GM20431 (cell line): ENCODE measurements around the gene ACTR5.

Experiments used
- in situ Hi-C: fragments of 300-500 bp; cut with MseI, MboI; formaldehyde crosslinking; loops from one replicate; pipeline ENCODE4 v1.15.0; 2020; ENCODE audit warnings: low sequenced_read_pairs; ENCODE audit not compliant: unreplicated experiment

ACTR5 gene

GRCh38 chr20:38728191-38728781 lies 20.0 kb upstream of the ACTR5 start:
- in situ Hi-C loops: no loop called here

DNA sequence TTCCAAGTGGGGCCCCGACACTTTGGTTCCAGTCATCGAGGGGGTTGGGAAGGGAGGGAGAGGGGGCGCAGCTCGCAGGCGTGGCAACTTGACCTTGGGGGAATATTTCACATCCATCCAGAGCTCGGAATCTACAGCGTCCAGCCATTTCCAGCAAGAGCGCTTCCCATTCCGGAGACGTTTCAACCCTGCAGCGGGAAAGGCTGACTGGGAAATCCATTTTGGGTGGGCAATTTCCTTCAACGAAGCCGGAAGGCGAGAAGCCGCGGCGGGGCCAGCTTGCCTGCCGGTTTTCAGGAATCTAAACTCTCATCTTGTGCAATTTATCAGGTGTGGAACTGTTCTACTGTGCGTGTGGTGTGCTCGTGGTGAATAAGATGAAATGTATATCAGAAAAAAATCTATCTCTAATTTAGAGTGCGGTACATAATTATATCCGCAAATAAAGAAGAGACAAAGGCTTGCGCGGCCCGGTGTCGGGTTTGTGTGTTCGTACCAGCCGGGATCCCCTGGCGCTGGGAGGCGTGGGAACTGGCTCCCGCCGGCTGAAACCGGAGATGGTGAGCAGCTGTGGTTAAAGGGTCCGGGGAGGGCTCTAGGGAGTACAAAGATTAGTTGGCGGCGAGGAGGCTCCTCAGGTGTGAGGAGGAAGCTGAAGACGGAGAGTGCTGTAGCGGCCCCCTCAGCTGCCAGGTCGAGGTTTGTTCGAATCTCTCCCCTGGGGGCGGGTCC lies 19.2 kb upstream of the ACTR5 start:
- in situ Hi-C loops: no loop called here

DNA sequence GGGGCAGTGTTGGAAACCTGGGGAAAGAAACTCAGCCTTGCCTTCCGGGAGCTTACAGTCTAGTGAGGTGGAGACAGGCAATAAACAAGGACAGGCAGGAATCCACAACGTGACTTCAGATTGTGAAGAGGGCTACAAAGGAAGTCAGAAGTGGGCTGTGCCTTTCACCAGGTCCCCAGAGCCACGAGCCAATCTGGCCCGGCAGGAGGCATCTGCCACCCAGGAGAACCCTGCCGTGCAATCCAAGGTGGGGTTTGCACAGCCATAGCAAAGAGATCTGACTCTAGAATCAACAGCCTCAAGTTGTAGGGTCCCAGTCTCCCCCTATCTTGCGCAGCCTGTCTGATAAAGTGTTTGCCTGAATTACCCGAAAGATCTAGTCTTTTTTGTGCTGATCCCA lies 18.5 kb upstream of the ACTR5 start:
- in situ Hi-C loops: no loop called here

DNA sequence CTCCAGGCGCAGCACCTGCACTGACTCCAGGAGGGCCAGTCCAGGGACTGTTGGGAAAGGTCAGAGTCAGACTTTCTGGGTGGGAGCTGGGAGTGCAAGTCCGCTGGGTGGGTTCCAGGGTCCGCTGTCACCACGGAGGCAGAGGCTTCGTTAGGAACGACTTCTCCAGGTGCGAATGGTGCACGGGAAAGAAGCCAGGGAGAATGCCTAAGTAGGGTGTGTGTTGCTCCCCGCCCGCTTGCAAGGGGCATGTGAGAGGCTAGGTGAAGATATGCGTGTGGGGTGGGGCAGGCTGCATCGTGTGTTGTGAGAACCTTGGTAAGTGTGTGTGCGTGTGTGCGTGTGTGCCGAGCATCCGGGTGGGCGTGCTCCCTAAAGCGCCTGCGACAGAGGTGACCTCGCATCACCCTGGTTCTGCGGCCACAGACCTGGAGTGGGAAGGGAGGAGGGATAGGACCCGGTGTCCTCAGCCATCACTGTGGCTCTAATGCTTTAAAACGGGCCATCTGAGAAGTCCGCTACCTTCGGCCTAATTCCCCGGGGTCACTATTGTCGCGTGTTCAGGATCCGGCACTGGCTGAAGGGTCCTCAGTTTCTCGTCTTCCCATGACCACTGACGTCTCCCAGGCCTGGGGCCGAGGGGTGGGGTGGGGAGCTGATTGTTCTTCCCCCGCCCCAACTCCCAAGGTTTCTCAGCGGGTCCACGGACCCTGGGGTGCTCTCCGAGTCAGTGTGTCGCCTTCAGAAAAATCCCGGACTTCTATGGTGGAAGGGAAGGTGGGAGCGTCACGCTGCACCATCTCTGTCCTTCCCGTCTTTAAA lies 17.9 kb upstream of the ACTR5 start:
- in situ Hi-C loops: no loop called here

DNA sequence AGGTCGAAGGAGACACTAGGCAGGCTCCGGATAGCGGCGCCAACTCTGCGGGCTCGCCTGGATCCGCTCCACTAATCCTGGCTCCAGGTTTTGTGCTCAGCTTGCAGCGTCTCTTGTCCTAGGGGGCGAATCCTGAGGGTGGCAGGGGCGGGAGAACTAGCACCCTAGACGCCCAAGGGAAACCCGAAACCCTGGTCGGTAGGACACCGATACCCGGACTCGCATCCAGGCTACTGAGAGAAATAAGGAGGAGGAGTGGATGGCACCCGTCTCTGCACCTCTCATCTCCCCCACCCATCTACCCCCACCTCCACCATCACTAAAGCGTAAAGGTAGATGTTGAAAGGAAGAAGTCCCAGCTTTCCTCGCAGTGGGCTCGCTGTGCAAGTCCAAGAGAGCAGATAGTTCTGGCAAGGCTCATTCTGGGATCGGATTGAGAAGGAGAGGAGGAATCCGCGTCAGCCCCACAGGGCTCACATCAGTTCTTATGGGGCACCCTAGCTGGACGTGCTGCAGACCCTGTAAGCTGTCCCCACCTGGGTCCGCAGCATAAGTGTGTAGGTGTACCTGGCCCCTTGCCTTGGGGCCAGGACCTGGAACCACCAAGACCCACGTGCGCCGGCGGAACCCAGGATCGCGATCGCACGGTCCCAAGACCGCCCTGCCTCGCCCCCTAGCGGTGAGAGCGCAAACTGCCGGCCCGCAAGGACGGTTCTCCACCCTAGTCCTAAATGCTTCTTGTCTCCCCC lies 17.1 kb upstream of the ACTR5 start:
- in situ Hi-C loops: no loop called here

- in situ Hi-C loops: no loop called here
Measured at GRCh38 chr20:38731738-38732113, 16.5 kb upstream of the ACTR5 start.

GRCh38 chr20:38732981-38733380 lies 15.3 kb upstream of the ACTR5 start:
- in situ Hi-C loops: no loop called here

DNA sequence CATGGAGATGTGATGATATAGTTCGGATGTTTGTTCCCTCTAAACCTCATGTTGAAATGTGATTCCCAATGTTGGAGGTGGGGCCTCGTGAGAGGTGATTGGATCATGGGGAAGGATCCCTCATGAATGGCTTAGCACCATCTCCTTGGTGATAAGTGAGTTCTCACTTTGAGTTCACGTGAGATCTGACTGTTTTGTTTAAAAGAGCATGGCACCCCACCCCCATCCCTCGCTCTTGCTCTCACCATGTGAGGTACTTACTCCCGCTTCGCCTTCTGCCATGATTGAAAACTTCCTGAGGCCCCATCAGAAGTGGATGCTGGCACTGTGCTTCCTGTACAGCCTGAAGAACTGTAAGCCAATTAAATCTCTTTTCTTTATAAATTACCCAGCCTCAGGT lies 13.1 kb upstream of the ACTR5 start:
- in situ Hi-C loops: no loop called here

- in situ Hi-C loops: no loop called here
Measured at GRCh38 chr20:38737887-38738286, 10.4 kb upstream of the ACTR5 start.

- in situ Hi-C loops: no loop called here
Measured at GRCh38 chr20:38745757-38746156, 2.5 kb upstream of the ACTR5 start.

- in situ Hi-C loops: no loop called here
Measured at GRCh38 chr20:38747495-38748096, 664 bp upstream of the ACTR5 start.

GRCh38 chr20:38748861-38749149 lies 545 bp downstream of the ACTR5 start:
- in situ Hi-C loops: no loop called here

DNA sequence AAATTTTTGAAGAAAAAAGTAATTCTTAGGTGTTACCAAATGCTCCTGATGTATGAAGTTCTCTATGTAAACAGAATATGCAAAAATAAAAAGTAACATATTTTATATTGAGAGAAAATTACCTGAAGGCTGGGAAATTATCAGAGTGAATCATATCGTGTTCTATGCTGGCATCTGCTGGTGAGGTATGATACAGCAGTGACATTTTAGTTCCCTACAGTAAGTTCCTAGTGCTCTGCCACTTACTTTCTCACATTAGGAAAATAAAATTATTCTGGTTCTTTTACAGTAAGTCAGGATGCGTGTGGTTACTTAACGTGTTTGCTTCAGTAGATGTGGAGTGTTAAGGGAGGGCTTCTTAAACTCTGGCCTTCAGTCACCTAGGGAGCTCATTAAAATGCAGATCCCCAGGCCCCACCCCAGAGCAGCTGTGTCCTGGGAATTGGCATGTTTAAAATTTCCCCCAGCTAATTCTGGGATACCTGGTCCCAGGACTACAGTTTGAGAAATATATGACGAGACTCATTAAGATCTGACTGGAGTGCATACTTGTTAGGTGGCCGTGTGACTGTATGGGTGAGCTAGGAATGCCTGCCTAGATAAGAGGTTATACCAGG lies 3.2 kb downstream of the ACTR5 start:
- in situ Hi-C loops: no loop called here

DNA sequence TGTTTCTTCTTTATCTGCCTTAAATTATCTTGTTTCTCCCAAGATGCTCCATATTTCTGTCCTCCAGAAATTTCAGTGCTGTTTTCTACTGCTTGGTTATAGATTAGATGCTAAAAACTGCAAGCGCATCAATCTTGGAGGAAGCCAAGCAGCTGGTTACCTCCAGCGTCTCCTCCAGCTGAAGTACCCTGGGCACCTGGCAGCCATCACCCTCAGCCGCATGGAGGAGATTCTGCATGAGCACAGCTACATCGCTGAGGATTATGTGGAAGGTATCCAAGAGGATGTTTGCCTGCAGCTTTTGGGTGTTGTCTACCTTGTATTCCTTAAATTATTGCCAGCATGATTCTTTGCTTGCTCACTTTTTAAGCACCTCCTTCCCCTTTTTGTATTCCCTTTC lies 3.8 kb downstream of the ACTR5 start:
- in situ Hi-C loops: no loop called here

DNA sequence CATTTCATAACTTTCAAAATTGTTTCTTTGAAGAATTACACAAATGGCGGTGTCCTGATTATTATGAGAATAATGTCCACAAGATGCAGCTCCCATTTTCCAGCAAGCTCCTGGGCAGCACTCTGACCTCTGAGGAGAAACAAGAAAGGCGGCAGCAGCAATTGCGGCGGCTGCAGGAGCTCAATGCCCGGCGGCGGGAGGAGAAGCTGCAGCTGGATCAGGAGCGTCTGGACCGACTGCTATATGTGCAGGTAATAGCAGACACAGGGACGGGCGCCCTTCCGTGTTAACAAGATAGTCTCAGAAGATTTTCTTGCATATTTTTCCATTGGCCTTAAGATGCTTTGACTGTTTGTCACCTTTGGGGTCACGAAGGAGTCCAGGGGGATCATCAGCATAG lies 6.7 kb downstream of the ACTR5 start:
- in situ Hi-C loops: no loop called here

DNA sequence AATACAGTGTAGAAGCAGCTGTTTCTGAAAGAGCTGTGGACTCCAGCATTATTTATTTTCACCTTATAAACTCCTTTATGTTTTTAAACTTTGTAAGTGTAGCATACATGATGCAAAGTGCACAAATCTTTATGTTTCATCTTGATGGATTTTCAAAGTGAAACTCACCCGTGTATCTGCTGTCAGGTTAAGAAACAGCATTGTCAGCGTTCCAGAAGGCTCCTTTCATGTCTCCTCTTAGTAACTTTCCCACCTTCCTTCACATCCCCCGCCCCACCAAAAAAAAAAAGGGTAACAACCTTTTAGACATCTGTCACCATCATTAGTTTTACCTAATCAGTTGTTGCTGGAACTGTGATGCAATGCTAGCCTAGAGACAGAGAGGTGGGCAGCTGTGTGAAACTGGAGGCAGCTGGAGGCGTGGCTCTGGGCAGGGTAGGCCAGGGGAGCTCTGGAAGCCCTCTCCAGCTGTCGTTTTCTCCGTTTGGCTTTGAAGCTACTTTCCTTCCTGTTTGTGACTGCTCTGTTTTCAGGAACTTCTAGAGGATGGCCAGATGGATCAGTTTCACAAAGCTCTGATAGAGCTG lies 7.2 kb downstream of the ACTR5 start:
- in situ Hi-C loops: no loop called here

DNA sequence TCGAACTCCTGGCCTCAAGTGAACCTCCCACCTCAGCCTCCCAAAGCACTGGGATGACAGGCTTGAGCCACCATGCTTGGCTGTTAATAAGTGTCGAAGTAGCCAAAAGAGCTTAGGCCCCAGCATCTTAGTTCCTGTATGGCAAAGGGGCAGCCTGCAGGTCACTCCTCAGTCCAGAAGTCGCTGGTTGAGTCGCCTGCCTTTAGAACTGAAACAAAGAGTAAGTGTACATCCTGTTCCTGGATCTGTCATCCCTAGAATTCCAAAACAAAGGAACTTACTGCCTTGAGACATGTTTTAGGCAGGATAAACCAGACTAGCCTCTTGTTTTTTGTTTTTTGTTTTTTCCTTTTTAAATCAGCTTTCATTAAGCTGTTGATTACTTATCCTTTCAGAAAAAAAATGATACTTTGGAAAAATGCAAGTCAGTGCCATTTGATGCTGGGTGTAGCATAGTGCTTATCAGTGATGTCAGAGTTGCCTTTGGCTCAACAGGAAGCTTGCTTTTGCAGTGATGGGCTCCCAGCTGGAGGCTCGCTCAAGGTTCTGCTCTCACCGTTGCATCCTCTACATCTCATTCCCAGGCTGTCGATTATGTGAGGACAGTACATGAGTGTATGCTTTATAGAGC lies 9.0 kb downstream of the ACTR5 start:
- in situ Hi-C loops: no loop called here

- in situ Hi-C loops: no loop called here
Measured at GRCh38 chr20:38759106-38759505, 10.8 kb downstream of the ACTR5 start.

DNA sequence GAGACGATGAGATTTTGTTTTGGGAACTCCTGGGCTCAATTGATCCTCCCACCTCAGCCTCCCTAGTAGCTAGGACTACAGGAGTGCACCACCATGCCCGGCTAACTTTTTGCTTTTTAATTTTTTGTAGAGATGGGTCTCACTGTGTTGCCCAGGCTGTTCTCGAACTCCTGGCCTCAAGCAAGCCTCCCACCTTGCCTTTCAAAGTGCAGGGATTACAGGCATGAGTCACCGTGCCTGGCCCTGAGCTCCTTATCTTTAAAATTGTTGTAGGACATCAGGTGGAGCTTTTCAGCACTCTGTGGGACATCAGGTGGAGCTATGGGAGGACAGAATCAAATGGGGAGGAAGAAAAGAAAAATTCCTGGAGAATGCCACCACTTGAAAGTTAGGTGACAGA lies 12.7 kb downstream of the ACTR5 start:
- in situ Hi-C loops: loop anchor here (10.0 kb wide), 1 partner anchor 144 kb away; no protein-coding TSS in a partner anchor
